Measurements from ENCODE around the gene EHD1.

Gene EHD1

GRCh38 chr11:64878494-64879243 lies at the start of gene EHD1:
Gene EHD1, minus strand, starts transcription at chr11:64878621. Its CDS starts 157 bp downstream, at chr11:64878464.
- peak; percentile 100 for DNase-seq

- DNase-seq: no peak
Observed at GRCh38 chr11:64926689-64927088, 48.3 kb upstream of the EHD1 start.

- DNase-seq: no peak
Observed at GRCh38 chr11:64925536-64926436, 47.4 kb upstream of the EHD1 start.

- no peak for DNase-seq
Observed at GRCh38 chr11:64924910-64925284, 46.5 kb upstream of the EHD1 start.

- peak; percentile 95 for DNase-seq
Observed at GRCh38 chr11:64923944-64924909, 45.8 kb upstream of the EHD1 start, which contains the start of gene PPP2R5B. Gene PPP2R5B, plus strand, starts transcription at chr11:64924689. Its CDS starts 1,046 bp downstream, at chr11:64925735.

GRCh38 chr11:64923151-64923661 lies 44.8 kb upstream of the EHD1 start:
- DNase-seq: no peak

GRCh38 chr11:64921384-64921783 lies 43.0 kb upstream of the EHD1 start:
- no peak for DNase-seq

- DNase-seq: no peak
Observed at GRCh38 chr11:64920124-64920523, 41.7 kb upstream of the EHD1 start.

GRCh38 chr11:64919627-64920026 lies 41.2 kb upstream of the EHD1 start:
- DNase-seq: no peak

GRCh38 chr11:64918017-64918416 lies 39.6 kb upstream of the EHD1 start:
- peak; percentile 60 for DNase-seq

- DNase-seq: no peak
Observed at GRCh38 chr11:64917663-64917995, 39.2 kb upstream of the EHD1 start.

GRCh38 chr11:64916775-64917662 lies 38.6 kb upstream of the EHD1 start, which contains the start of gene ATG2A:
Gene ATG2A, minus strand, starts transcription at chr11:64917209. Its CDS starts 74 bp downstream, at chr11:64917135.
- peak; percentile 100 for DNase-seq

GRCh38 chr11:64916040-64916774 lies 37.8 kb upstream of the EHD1 start:
- DNase-seq: peak; percentile 57

- no peak for DNase-seq
Observed at GRCh38 chr11:64915376-64915887, 37.0 kb upstream of the EHD1 start.

- no peak for DNase-seq
Observed at GRCh38 chr11:64914123-64914522, 35.7 kb upstream of the EHD1 start.

GRCh38 chr11:64913171-64913727 lies 34.8 kb upstream of the EHD1 start:
- no peak for DNase-seq

- DNase-seq: no peak
Observed at GRCh38 chr11:64911689-64912088, 33.3 kb upstream of the EHD1 start.

- DNase-seq: no peak
Observed at GRCh38 chr11:64911142-64911541, 32.7 kb upstream of the EHD1 start.

GRCh38 chr11:64910451-64911093 lies 32.2 kb upstream of the EHD1 start:
- DNase-seq: no peak
